ENCODE results near the gene ZNF616.

ZNF616 gene

DNA sequence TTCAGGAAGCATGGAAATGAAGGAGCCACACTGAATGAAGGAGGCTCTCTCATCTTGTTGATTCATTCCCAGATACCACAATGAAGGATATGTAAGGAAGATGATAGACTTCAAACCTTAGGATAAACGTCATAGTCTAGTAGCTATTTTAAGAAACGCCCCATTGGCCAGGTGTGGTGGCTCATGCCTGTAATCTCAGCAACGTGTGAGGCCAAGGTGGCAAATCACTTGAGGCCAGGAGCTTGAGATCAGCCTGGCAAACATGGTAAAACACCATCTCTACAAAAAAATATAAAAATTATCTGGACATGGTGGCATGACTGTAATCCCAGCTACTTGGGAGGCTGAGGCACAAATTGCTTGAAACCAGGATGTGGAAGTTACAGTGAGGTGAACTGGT lies 27.1 kb downstream of the ZNF616 start:
- DNase-seq (ENCODE audit: low read depth, low spot score) = no peak

DNA sequence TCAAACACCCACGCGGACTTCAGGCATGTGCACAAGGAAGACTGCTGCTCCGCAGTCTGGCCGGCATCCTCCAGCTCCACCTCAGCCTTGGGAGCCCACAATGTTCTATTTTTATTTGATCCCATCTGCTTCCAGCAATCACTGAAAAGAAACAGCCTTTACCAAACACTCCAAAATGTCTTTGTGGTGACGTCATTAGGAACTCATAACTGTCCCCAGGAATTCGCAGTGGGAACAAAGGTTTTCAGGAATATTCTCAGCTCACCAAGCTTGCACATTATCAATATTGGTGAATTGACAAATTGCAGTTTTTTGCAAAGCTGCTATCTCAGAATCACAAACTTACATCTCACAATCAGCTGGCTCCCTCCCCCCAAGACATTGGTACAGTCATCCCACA lies 29.0 kb downstream of the ZNF616 start:
- no peak overlapping the region for H3K27ac ChIP-seq

More for the DNA sequence above, 27.1 kb downstream of the ZNF616 start:
- no peak overlapping the region for H3K27ac ChIP-seq

DNA sequence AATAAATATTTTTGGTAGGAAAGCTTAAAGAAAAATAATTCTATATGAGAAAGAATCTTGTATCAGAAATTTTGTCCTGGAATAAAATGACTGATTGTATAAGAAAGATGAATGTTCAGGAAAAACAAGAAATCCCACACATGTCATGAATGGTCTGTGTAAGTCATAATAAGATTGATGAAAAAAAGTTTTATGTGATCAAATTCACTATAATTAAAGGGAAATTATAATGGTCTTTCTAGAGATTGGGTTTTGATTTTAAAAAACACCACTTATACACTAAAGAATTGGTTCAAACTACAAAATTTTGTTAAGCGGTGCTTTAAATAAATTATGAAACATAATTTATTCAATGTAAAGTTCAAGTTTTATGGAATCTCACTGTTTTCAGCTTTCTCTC lies 37.0 kb downstream of the ZNF616 start:
- H3K27ac ChIP-seq = no peak overlapping the region

More for the DNA sequence above, 29.0 kb downstream of the ZNF616 start:
- no peak for DNase-seq (ENCODE audit: low read depth, low spot score)

DNA sequence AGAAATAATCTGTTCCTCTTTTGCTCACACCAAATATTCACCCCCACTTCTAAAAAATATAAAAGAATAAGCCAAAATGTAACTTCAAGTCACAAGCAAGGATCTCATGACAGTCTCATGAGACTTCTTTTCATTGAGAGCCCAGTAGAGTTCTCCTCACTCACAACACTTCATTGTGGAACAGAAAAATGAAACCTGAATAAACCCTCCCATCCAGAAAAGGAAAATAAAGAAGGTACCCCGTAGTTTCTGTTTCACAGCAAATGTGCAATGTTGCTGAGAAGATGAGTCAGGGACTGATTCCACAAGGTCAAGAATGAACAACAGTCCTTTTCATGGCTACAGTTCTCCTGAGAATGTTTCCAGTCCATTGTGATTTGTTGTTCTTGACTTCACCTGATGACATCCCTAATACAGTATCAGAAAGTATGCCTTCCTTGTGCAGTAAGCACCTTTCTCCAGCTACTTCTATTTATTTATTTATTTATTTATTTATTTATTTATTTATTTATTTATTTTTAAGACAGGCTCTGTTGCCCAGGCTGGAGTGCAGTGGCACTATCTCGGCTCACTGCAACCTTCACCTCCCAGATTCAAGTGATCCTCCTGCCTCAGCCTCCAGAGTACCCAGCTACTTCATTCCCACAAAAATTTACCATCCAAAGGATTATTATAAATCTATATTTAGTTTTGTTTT lies 37.7 kb downstream of the ZNF616 start:
- DNase-seq (ENCODE audit: low read depth, low spot score) = peak; percentile 3
- peak overlapping the region; percentile 32 for H3K27ac ChIP-seq

More for the DNA sequence above, 37.0 kb downstream of the ZNF616 start:
- DNase-seq (ENCODE audit: low read depth, low spot score) = no peak

DNA sequence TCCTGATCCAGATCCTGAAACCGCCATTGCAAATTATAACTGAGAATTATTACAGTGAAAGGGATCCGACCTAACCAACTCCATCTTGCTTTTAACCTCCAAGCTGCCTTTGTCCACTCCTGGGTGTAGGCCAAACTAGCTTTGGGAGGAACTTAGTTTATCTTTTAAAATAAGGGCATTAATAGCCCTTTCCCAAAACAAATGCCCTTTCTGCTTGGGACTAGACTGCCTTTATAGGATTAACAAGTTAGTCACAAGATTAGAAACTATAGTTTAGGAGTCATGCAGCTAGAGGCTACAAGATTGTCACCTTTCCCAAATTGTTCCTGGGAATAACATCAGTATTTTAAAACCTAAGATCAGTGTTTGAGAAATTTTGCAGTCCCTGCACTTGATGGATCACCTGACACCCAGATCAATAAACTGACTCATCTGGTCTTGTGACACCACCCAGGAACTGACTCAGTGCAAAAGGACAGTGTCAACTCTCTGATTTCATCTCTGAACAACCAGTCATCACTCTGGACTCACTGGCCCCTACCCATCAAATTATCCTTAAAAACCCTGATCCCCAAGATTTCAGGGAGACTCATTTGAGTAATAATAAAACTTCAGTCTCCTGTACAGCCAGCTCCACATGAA lies 40.1 kb downstream of the ZNF616 start:
- peak; percentile 50 for DNase-seq (ENCODE audit: low read depth, low spot score)
- peak overlapping the region; percentile 72 for H3K27ac ChIP-seq

DNA sequence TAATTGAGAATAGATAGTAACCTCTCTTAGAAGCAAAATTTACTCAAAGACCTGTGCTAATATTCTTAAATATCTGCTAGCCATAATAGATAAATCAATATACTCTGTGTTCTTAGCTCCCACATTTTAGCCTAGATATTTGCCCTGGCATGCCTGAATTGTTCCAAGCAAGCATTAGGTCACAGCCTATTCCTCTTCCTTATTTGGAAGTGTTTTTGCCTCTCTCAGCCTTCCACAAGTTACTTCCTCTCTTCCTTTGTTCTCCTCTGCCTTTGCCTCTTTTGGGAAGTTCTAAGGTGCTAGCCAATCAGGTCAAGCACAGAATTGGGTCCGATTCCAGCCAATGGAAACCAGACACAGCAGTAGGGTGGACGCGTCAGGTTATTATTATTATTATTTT lies 43.3 kb downstream of the ZNF616 start:
- peak overlapping the region; percentile 95 for H3K27ac ChIP-seq
- DNase-seq (ENCODE audit: low read depth, low spot score) = peak; percentile 5

DNA sequence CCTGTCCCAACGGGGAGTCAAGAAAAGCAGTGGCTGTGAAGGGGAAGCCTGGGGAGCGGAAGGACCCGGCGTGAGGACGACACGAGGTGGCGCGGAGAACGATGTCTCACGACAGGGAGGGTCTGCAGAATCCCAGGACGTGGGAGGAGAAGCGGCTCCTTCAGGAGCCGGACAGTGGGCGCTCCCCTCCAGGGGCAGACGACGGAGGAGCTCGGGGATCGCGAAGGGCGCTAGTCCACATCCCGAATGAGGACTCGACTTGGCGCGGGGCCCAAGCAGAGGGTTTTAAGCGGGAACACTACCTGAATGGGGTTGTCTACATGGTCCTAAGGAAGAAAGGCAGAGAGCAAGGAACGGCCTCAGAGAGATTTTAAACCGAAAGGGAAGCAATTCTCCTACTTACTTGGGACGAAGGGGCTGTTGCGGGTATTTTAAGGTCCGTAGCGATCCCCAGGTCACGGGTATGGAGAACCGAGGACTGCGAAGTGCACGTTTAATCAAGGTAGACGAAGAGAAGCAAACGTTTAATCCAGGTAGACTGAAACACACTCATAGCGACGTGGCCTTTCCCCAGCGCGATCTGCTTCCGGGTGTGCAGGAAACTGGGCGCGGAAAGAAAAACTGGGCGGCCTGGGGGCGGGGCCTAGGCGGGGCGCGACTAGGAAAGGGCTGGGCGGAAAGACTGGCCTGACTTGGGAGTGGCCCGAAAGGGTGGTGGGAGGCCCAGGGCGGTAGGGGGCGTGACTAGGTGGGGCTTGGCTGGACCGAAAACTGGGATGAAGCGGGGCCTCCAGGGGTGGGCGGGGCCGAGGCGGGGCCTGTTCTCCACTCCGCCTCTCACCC lies 44.3 kb downstream of the ZNF616 start, which contains the start of gene ZNF841:
TSS of gene ZNF841 (minus strand) at position 594 of the 843 bp plus-strand sequence. CDS start 10,964 bp downstream, outside the sequence.
- H3K27ac ChIP-seq = peak within 1 kb of the TSS; percentile 95
- peak; percentile 77 for DNase-seq (ENCODE audit: low read depth, low spot score)

DNA sequence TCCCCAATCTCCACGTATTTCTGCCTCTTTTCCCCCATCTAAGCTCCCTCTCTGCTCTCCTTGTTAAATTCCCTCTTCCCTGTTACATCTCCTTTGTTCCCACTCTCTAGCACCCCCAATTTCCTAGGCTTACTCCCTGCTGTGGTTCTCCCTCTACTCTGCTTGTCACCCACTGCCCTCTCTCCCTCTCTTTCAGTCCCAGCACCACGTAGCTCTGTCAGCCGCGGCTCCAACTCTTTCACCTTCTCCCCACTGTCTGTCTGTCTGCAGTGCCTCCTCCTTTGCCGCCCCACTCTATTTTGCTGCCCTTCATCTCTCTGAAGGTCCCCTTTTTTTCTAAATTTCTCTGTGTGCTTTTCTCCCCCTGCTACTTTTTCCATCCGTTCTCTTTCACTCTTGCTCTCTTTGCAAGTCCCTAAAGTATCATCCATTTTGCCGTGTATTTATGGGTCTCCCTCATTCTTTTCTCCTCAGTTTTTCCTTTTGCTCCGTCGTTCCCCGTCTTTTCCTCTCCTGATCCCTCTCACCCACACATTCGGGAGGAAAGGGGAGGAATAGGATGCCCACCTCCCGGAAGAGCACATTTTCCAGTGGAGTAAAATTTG lies 45.1 kb downstream of the ZNF616 start:
- DNase-seq (ENCODE audit: low read depth, low spot score) = no peak
- peak overlapping the region; percentile 95 for H3K27ac ChIP-seq

DNA sequence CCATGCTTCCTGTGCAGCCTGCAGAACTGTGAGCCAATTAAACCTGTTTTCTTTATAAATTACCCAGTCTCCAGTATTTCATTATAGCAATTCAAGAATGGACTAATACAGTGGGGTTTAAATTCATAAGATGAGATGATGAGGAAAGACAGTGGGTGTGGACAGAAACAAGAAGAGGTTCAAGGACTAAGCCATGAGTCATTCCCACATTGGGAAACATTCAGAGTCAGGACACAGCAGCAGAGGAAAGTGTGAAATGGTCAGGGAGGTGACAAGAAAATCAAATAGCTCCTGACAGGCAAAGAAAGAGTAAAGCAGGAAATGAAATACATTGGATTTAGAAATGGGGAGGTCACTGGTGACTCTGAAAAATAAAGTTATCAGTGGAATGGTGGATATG lies 53.3 kb downstream of the ZNF616 start:
- peak overlapping the region; percentile 64 for H3K27ac ChIP-seq
- DNase-seq (ENCODE audit: low read depth, low spot score) = peak; percentile 29

DNA sequence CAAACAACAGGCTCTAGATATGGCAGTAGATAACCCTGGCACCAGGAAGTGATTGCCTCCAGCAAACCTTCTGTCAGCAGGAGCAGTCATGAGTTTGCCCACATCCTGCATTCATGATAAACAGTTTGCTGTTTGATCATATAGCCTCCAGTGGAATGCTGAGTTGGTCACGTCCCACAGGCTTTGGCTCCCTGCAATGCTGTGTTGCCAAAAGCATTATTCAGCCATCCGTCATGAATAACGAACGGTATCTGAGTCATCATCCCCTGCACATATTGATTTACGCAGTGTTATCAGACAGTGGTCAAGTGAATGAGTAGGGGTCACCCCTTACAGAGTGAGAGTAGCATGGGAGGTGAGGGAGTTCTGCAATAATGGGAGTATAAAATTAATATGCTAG lies 69.2 kb downstream of the ZNF616 start:
- DNase-seq (ENCODE audit: low read depth, low spot score) = peak; percentile 77

DNA sequence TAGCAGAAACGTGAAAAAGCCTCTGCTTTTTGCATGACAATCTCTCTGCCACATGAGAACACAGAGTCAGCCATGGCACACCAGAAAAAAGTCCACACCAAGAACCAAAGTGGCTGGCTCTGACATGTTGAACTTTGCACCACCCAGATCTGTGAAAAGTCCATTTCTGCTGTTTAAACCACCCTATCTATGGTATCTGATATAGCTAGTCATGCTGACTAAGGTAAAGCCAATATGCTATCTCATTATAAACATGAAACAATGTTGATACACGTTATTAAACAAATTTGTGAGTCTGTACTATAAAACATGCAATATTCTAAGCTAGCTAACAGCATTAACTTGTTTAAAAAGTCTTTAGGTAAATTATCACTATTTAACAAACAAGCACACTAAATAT lies 70.1 kb downstream of the ZNF616 start:
- H3K27ac ChIP-seq = peak overlapping the region; percentile 63
- no peak for DNase-seq (ENCODE audit: low read depth, low spot score)

More for the DNA sequence above, 69.2 kb downstream of the ZNF616 start:
- peak overlapping the region; percentile 63 for H3K27ac ChIP-seq

DNA sequence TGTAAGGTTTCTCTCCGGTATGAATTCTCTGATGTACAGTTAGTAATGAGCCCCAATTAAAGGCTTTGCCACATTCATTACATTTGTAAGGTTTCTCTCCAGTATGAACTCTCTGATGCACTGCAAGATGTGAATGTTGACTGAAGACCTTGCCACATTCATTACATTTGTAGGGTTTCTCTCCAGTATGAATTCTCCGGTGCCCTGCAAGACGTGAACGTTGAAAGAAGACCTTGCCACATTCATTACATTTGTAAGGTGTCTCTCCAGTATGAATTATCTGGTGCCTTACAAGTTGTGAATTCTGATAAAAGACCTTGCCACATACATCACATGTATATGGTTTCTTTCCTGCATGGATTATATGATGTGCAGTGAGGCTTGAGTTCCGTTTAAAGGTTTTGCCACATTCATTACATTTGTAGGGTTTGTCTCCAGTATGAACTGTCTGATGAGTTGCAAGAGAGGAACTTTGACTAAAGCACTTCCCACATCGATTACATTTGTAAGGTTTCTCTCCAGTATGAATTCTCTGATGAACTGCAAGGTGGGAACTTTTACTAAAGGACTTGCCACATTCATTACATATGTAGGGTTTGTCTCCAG lies 73.4 kb downstream of the ZNF616 start:
- DNase-seq (ENCODE audit: low read depth, low spot score) = no peak

DNA sequence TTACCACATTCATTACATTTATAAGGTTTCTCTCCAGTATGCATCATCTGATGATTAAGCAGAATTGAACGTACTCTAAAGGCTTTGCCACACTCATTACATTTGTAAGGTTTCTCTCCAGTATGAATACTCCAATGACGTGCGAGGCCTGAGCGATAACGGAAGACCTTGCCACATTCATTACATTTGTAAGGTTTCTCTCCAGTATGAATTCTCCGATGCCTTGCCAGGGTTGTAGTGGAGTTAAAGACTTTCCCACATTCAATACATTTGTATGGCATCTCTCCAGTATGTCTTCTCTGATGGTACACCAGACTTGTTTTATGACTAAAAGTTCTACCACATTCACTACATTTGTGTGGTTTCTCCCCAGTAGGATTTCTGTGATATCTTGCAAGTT lies 74.3 kb downstream of the ZNF616 start:
- no peak for DNase-seq (ENCODE audit: low read depth, low spot score)
- H3K27ac ChIP-seq = no peak overlapping the region

More for the DNA sequence above, 73.4 kb downstream of the ZNF616 start:
- H3K27ac ChIP-seq = no peak overlapping the region

Measured in epithelial cell of prostate (primary cell).